Measurements from ENCODE around the gene DGKB.

DNA sequence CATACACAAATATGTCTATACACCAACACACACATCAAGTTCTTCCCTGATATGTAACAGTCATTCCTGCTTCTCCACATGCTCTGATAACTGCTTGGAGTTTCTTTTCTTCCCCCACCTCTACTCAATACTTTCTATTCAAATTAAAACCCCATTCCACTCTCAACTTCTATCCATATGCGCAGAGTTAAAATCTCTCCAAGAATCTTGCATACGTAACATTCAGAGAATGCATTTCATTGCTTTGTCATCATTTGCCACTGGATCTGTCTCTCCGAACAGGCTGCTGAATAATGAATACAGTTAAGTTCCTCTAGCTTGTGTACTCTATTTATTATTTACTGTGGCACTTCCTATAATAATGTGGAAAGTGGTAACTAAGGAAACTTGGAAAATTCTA lies 68.8 kb downstream of the DGKB start:
- TF ChIP-seq, protein P1, sequence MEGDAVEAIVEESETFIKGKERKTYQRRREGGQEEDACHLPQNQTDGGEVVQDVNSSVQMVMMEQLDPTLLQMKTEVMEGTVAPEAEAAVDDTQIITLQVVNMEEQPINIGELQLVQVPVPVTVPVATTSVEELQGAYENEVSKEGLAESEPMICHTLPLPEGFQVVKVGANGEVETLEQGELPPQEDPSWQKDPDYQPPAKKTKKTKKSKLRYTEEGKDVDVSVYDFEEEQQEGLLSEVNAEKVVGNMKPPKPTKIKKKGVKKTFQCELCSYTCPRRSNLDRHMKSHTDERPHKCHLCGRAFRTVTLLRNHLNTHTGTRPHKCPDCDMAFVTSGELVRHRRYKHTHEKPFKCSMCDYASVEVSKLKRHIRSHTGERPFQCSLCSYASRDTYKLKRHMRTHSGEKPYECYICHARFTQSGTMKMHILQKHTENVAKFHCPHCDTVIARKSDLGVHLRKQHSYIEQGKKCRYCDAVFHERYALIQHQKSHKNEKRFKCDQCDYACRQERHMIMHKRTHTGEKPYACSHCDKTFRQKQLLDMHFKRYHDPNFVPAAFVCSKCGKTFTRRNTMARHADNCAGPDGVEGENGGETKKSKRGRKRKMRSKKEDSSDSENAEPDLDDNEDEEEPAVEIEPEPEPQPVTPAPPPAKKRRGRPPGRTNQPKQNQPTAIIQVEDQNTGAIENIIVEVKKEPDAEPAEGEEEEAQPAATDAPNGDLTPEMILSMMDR (IDR thresholded peaks at IDR 0.05) = no peak
- TF ChIP-seq POLR2AphosphoS5 (IDR thresholded peaks at IDR 0.05) = no peak

Measured in gastroesophageal sphincter (tissue), 3 donors.